HG02884 (cell line): ENCODE results near the gene FAM24B.

Experiments used
- ATAC-seq: cut with Tn5 transposase; IDR thresholded peaks from one replicate; pipeline ENCODE4 v1.9.1; 2021; ENCODE audit warnings: mild to moderate bottlenecking, moderate library complexity; ENCODE audit not compliant: unreplicated experiment

FAM24B gene

GRCh38 chr10:122828716-122829255 is 50.6 kb downstream of the FAM24B start:
- no peak for ATAC-seq

GRCh38 chr10:122827302-122827701 is 52.1 kb downstream of the FAM24B start:
- no peak for ATAC-seq

GRCh38 chr10:122822973-122823690 is 56.2 kb downstream of the FAM24B start:
- no peak for ATAC-seq

- ATAC-seq = no peak
Observed at GRCh38 chr10:122821808-122822207, 57.6 kb downstream of the FAM24B start.

- ATAC-seq = no peak
Observed at GRCh38 chr10:122815458-122815857, 63.9 kb downstream of the FAM24B start.

GRCh38 chr10:122814493-122814892 is 64.9 kb downstream of the FAM24B start:
- no peak for ATAC-seq

GRCh38 chr10:122812751-122813150 is 66.6 kb downstream of the FAM24B start:
- no peak for ATAC-seq

- no peak for ATAC-seq
Observed at GRCh38 chr10:122802282-122802681, 77.1 kb downstream of the FAM24B start.
